ENCODE results near the gene RAD54L2. TPM values are rescaled to one million over a fixed set of nuclear protein-coding genes. Genes with fewer than 3 reads are reported as not detected.
A peak's percentile ranks its signal among the peaks of the same experiment; 100 is the strongest.
"Not testable (repeated sequence)": the region's sequence is repeated elsewhere in the genome, so short reads cannot be mapped to it uniquely, and the experiment has no call there.

Gene RAD54L2, protein sequence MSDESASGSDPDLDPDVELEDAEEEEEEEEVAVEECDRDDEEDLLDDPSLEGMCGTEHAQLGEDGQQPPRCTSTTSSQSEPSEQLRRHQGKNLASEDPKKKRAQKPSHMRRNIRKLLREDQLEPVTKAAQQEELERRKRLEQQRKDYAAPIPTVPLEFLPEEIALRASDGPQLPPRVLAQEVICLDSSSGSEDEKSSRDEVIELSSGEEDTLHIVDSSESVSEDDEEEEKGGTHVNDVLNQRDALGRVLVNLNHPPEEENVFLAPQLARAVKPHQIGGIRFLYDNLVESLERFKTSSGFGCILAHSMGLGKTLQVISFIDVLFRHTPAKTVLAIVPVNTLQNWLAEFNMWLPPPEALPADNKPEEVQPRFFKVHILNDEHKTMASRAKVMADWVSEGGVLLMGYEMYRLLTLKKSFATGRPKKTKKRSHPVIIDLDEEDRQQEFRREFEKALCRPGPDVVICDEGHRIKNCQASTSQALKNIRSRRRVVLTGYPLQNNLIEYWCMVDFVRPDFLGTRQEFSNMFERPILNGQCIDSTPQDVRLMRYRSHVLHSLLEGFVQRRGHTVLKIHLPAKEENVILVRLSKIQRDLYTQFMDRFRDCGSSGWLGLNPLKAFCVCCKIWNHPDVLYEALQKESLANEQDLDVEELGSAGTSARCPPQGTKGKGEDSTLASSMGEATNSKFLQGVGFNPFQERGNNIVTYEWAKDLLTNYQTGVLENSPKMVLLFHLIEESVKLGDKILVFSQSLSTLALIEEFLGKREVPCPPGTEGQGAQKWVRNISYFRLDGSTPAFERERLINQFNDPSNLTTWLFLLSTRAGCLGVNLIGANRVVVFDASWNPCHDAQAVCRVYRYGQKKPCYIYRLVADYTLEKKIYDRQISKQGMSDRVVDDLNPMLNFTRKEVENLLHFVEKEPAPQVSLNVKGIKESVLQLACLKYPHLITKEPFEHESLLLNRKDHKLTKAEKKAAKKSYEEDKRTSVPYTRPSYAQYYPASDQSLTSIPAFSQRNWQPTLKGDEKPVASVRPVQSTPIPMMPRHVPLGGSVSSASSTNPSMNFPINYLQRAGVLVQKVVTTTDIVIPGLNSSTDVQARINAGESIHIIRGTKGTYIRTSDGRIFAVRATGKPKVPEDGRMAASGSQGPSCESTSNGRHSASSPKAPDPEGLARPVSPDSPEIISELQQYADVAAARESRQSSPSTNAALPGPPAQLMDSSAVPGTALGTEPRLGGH (N-terminal part only)
- 39.0 TPM for total RNA-seq (ENCODE audit: insufficient read depth, low replicate concordance)

DNA sequence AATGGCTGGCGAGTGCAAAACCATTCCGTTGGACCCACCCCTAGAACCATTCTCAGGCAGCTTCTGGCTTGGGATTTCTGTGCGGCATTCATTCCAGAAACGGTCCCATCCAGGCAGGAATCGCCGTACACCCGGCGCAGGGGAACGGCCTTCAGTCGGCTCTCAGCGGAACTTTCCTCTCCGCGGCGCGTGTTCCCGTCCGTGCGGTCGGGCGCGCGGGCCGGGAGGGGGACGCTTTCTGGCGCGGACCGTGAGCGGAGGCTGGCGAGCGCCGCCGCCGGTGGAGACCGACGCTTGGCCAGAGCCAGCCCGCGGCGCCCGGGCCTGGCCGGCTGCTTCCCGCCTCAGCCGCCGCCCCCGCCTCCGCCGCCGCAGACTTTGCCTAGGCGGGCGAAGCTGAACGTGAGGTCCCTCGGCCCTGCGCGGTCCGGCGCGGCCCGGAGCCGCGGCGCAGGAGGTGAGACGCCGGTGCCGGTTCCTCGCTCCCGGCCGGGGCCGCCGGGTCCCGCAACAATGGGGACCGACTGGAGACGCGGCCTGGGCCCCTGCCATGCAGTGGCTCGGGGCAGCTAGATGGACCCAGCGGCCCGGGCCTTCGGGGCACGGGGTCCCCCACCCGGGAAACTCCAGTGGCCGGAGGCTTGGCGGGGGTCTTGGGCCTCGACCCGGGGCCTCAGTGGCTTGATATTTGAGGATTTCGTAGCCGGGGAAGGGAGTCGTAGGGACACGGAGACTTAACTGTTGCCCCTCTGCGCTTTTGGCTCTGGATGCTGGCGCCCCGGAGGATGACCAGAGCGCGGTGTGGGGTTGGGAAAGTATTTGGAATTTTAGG is at the start of gene RAD54L2:
Gene RAD54L2, plus strand, starts transcription at position 261 of the 832 bp plus-strand sequence. CDS start 51,702 bp downstream, outside the sequence.
- peak; percentile 83 for DNase-seq (ENCODE audit: low spot score)

DNA sequence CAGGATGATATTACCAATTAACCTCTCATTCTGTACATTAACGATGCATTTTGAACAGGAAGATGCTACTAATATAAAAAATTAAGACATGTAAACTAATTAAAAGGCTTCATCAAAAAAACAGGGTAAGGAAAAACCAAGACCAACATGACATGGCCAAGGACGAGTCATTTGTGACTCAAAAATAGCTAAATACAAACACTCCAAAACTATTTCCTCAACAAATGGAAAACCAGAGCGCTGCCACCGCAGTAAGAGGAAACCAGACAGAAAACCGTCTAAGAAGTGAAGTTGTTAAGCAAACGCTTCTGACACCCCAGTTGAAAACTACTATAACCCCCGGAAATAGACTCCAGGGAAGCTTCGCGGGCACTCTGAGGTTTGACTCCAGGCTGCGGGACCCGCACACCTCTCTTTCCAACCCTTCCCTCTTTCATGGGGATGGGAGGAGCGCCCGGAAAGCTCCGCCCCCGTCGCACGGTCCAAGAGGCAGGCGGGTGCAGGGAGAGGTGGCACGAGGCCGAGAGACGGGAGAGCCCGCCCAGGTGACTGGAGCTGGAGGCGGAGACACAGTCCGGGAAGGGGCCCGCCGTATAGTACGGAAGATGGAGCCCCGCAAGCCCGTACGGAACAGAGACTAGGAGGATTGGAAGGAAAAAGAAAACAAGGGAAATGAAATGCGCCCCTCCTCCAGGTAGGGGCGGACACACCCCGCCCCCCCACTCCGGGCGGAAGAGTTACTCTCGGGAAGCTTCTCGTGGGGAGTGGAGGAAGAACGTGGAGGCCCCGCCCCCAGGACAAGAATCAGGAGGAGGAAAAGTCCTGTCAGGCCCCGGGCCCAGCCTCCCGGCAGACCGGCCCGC is 39.4 kb upstream of the RAD54L2 start:
- peak; percentile 98 for DNase-seq (ENCODE audit: low spot score)

DNA sequence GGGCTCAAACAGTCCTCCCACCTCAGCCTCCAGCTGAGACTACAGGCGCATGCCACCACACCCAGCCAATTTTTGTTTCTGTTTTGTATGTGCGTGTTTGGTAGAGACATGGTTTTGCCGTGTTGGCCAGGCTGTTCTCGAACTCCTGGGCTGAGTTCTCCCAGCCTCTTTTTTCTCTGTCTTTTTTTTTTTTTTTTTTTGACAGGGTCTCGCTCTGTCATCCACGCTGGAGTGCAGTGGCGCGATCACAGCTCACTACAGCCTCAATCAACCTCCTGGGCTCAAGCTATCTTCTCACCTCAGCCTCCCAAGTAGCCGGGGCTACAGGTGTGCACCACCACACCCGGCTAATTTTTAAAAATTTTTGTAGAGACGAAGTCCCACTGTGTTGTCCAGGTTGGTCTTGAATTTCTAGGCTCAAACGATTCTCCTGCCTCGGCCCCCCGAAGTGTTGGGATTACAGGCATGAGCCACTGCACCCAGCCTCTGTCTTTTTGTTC is 37.8 kb upstream of the RAD54L2 start:
- DNase-seq (ENCODE audit: low spot score): no peak

DNA sequence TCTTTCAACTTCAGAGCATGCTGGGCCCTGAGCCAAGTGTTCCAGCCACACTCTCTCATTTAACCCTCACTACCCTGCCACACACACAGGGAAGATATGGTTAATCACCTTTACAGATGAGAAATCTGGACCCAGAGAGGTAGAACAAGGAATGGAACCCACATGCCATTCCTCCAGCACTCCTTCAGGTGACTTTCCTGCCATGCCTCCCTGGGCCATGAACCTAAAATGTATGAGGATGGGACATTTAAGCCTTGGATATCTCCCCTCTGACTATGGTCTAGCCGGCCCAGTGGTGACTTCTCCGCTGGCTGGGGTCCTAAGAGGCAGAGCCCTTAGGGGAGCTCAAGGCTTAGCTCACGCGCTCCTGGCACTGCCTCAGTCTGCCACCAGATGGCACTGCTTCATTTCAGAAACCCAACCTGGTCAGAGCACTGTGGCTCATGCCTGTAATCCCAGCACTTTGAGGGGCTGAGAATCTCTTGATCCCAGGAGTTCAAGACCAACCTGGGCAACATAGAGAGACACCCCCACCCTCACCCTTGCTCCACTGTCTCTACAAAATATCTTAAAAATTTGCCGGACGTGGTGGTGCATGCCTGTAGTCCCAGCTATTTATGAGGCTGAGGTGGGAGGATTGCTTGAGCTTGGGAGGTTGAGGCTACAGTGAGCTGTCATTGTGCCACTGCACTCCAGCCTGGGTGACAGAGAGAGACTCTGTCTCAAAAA is 36.5 kb upstream of the RAD54L2 start:
- peak; percentile 80 for DNase-seq (ENCODE audit: low spot score)

DNA sequence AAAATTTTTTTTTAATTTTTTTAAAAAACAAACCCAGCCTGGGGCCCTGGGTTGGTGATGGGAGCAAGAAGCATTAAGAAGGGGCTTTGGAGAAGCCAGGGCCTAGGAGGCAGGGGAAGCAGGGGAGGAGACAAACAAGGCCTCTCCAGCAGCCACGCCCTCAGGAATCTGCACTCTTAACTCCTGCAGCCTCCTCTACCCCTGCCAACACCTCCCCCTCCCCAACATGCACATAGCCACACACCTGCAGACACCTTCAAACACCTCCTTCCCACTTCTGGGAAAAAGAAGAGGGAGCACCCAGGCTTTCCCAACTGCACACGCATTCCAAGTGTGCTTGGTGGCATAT is 36.0 kb upstream of the RAD54L2 start:
- no peak for DNase-seq (ENCODE audit: low spot score)

DNA sequence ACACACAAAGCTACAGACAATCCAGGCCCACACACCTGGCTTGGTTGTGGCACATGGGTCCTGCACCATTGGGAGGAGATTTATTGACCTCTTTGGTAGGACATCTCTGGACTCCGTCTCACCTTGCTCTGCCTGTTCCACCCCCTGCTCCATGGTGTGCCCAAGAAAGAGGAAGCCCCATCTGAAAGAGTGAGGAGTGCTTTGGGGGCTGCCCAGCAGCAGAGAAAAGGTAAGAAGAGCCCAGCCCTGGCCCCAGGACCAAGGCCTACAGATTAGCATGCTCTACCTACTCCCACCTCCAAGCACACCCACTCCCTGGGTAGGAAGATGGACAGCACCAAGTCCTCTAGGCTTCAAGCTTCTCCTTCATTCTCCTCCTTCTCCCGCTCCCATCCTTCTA is 35.5 kb upstream of the RAD54L2 start:
- no peak for DNase-seq (ENCODE audit: low spot score)

DNA sequence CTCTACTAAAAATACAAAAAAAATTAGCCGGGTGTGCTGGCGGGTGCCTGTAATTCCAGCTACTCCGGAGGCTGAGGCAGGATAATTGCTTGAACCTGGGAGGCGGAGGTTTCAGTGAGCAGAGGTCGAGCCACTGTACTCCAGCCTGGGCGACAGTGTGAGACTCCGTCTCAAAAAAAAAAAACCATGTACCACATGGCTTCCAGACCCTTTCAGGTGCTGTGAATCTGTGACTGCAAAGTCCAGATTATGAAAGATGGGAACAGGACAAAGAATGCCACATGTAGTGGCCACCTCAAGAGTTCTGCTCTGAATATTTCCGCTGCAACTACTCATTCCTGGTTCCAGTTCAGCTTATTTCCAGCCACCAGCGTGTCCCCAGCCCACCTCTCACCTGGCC is 30.3 kb upstream of the RAD54L2 start:
- no peak for DNase-seq (ENCODE audit: low spot score)

DNA sequence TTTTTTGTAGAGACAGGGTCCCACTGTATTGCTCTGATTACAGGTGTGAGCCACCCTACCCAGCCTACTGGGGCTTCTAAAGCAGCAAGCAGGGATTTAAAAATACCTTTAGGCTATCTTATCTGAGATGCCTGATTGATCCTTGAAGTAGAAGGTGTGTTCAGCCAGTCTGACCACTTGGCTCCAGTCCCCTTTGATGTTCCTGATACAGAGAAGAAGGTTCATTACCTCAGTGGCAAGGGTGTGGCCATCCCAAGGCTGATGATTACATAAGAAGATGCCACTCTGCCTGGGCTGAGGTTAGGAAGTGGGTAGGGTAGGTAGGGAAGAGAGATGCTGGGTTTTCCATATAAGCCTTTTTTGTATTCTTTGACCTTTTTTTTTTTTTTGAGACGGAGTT is 27.5 kb upstream of the RAD54L2 start:
- no peak for DNase-seq (ENCODE audit: low spot score)

DNA sequence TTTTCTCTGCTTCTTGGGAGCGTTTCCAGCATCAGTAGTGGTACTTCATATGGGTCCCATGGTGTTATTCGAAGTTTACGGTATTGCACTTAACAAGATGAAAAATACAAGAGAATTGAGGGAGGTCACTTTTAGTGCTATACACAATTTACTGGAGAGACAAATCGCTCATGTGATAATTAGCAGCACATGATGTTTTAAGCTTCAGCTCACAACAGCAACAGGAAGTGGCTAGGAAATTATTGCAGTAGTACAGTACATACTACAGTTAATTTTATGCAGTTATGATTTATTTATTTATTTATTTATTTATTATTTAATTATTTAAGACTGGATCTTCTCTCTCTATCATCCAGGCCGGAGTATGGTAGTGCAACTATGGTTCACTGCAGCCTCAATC is 24.3 kb upstream of the RAD54L2 start:
- no peak for DNase-seq (ENCODE audit: low spot score)

DNA sequence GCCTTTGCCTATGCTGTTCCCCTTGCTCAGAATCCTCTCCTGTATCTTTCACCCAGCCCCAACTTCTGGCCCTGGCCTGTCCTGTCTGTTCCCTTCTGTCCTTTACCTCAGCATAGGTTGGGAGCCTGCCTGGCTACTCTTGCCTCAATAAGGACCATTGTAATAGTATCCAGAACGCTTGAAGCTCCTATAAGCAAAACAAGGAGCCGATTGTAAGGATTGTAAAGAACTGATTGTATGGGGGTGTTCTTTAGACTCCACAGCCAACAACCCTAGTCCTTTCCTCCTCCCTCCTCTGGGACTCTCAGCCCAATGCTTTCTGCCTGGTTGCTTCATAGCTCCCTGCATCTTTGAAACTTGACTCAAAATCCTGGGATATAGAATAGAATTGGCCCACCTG is 18.7 kb upstream of the RAD54L2 start:
- DNase-seq (ENCODE audit: low spot score): no peak

DNA sequence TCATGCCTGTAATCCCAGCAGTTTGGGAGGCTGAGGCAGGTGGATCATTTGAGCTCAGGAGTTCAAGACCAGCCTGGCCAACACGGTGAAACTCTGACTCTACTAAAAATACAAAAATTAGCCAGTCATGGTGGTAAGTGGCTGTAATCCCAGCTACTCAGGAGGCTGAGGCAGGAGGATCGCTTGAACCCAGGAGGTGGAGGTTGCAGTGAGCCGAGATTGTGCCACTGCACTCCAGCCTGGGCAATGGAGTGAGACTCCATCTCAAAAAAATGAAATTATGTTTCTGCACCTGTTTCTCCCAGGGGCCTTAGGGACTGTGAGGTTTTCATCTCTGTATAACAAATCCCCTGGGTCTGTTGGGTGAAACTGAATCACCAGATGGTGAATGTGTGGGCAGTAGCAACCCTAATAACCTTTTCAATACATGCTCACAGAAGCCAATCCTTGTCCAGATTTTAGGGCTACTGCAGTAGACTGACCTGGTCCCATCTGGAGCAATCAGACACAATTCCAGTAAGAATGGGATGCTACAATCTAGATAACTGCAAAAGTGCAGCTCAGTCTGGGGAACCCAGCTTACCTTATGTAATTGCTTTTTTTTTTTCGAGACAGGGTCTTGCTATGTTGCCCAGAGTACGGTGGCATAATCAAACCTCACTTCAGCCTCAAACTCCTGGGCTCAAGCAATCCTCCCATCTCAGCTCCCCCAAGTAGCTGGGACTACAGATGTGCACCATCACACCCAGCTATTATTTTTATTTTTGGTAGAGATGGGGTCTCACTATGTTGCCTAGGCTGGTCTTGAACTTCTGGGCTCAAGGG is 17.4 kb upstream of the RAD54L2 start:
- DNase-seq (ENCODE audit: low spot score): not testable (repeated sequence)

DNA sequence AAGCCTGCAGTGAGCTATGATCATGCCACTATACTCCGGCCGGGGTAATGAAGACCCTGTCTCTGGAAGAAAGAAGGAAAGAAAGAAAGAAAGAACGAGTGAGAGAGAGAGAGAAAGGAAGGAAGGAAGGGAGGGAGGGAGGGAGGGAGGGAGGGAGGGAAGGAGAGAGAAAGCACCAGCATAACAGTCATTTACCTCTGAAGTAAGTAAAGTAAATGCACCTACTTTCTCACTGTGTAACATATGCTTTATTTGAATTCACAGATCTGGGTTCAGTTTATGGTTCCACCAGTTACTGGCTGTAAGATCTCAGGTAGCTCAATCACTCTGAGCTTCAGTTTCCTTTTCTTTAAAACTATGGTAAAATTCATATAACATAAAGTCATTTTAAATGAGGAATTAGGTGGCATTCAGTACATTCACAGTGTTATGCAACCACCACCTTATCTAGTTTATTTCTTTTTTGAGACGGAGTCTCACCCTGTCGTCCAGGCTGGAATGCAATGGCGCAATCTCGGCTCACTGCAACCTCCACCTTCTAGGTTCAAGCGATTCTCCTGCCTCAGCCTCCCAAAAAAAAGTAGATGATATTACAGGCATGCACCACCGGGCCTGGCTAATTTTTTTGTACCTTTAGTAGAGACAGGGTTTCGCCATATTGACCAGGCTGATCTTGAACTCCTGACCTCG is 16.1 kb upstream of the RAD54L2 start:
- no peak for DNase-seq (ENCODE audit: low spot score)

DNA sequence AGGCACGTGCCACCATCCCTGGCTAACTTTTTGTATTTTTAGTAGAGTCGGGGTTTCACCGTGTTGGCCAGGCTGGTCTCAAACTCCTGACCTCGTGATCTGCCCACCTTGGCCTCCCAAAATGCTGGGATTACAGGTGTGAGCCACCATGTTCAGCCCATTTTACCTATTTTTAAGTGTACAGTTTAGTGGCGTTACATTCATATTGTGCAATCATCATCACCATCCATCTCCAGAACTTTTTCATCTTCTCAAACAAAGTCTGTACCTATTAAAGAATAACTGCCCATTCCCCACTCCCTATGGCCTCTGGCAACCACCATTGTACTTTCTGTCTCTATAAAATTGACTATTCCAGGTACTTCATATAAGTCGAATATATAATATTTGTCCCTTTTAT is 13.6 kb upstream of the RAD54L2 start:
- not testable (repeated sequence) for DNase-seq (ENCODE audit: low spot score)

DNA sequence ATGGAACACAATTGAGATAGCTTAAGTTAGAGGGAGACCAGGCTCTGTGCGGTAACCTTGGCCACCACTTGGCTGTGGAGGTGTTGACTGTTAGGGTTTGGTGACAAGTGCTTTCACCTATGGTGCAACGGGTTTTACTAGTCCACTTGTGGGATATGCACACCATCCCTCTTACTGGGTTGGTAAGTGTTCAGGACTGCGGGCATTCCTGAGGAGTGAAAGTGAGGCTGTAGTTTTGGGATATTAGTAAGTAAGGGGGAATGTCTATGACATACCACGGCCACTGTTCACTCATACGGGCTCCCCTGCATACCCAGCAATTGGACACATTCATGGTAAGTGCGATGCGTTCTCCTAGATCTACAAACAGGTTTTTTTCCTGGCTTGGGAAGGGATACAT is 8.0 kb upstream of the RAD54L2 start:
- no peak for DNase-seq (ENCODE audit: low spot score)

DNA sequence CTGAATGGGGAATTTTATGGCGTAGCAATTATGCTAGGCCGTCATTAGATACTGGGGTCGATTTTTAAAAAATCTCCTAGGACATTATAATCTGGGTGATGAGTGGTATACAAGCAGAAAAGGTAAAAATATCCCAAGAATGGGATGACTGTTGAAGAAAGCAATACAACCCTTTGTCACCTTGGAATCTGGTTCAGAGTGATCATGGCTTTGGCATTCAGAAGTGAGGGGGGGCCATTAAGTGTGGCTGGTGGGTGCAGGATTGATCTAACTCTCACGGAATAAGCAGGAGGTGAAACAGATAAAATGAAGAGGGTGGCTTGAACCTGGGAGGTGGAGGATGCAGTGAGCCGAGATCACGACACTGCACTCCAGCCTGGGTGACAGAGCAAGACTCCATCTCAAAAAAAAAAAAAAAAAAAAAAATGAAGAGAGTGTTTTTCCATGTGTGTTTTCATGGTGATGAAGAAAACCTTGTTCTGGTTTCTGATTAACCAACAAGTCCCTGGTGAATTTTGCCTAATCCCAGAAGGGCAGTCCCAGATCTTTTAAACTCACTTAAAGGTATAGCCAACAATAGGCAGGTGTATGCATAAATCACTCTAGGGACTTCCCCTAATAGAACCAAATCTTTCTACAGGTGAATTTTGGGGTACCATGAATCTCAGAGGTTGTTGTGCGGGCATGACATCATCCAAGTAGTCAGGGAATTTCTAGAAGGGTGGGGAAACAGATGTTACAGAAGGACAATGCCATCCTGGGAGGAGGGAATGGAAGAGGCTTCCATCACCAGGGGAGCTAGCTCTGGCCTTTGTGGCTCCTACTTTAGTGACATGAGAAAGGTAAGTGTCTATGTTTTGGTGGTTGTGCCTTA is 3.1 kb upstream of the RAD54L2 start:
- DNase-seq (ENCODE audit: low spot score): no peak

DNA sequence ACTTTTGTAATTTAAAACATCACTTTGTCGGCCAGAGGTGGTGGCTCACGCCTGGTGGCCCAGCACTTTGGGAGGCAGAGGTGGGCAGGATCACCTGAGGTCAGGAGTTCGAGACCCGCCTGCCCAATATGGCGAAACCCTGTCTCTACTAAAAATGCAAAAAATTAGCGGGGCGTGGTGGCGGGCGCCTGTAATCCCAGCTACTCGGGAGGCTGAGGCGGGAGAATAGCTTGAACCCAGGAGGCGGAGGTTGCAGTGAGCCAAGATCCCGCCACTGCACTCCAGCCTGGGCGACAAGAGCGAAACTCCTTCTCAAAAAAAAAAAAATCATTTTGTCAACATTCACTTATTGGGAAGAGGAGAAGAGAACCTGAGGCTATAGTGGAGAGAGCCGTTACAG is 888 bp upstream of the RAD54L2 start:
- not testable (repeated sequence) for DNase-seq (ENCODE audit: low spot score)

DNA sequence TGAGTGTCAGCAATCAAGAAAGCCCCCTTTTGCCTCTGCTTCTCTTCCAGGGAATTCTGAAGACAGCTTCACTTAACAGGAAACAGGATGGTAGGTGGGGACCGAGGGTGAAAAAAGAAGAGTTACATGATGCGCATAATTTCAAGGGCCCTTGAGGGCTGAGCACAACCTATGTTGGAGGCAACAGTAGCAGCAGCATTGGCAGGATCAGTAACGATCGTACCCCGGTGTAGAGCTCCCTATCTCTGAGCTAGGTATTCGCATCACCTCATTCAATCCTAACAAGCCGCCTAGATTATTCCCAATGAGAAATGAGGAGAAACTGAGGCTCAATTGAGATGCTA is 432 bp upstream of the RAD54L2 start:
- DNase-seq (ENCODE audit: low spot score): no peak
